GM12874 (cell line): Measurements from ENCODE around the gene SH3PXD2A.

Experiments
- TF ChIP-seq, protein P1 (sequence below): IDR thresholded peaks from 2 replicates; pipeline ENCODE4 v1.5.1; 2011; ENCODE audit warnings: low read depth, mild to moderate bottlenecking, control low read depth, low read length, moderate library complexity; ENCODE audit not compliant: insufficient read depth

SH3PXD2A gene, protein sequence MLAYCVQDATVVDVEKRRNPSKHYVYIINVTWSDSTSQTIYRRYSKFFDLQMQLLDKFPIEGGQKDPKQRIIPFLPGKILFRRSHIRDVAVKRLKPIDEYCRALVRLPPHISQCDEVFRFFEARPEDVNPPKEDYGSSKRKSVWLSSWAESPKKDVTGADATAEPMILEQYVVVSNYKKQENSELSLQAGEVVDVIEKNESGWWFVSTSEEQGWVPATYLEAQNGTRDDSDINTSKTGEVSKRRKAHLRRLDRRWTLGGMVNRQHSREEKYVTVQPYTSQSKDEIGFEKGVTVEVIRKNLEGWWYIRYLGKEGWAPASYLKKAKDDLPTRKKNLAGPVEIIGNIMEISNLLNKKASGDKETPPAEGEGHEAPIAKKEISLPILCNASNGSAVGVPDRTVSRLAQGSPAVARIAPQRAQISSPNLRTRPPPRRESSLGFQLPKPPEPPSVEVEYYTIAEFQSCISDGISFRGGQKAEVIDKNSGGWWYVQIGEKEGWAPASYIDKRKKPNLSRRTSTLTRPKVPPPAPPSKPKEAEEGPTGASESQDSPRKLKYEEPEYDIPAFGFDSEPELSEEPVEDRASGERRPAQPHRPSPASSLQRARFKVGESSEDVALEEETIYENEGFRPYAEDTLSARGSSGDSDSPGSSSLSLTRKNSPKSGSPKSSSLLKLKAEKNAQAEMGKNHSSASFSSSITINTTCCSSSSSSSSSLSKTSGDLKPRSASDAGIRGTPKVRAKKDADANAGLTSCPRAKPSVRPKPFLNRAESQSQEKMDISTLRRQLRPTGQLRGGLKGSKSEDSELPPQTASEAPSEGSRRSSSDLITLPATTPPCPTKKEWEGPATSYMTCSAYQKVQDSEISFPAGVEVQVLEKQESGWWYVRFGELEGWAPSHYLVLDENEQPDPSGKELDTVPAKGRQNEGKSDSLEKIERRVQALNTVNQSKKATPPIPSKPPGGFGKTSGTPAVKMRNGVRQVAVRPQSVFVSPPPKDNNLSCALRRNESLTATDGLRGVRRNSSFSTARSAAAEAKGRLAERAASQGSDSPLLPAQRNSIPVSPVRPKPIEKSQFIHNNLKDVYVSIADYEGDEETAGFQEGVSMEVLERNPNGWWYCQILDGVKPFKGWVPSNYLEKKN

DNA sequence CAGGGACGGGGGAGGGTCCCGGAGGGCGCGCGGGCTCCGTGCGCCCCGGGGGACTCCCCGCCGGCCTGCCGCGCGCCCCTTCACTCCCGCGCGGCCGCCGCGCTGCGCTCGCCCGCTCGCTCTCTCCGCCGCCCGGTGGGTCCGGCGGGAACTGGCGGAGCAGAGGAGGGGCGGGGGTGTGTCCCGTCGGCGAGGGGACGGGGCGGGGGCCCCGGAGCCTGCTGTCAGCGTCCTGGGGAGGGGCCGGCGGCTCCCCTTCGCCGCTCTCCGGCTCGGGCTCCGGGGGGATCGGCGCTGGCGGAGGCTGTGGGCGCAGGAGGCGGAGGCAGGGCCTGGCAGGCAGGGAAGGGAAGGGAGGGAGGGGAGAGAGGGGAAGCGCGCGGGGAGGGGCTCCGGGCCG lies at the start of gene SH3PXD2A:
TSS of gene SH3PXD2A (minus strand) at position 153 of the 400 bp plus-strand sequence. CDS start 310 bp downstream, outside the sequence.
- TF ChIP-seq, protein P1, sequence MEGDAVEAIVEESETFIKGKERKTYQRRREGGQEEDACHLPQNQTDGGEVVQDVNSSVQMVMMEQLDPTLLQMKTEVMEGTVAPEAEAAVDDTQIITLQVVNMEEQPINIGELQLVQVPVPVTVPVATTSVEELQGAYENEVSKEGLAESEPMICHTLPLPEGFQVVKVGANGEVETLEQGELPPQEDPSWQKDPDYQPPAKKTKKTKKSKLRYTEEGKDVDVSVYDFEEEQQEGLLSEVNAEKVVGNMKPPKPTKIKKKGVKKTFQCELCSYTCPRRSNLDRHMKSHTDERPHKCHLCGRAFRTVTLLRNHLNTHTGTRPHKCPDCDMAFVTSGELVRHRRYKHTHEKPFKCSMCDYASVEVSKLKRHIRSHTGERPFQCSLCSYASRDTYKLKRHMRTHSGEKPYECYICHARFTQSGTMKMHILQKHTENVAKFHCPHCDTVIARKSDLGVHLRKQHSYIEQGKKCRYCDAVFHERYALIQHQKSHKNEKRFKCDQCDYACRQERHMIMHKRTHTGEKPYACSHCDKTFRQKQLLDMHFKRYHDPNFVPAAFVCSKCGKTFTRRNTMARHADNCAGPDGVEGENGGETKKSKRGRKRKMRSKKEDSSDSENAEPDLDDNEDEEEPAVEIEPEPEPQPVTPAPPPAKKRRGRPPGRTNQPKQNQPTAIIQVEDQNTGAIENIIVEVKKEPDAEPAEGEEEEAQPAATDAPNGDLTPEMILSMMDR, result no peak

DNA sequence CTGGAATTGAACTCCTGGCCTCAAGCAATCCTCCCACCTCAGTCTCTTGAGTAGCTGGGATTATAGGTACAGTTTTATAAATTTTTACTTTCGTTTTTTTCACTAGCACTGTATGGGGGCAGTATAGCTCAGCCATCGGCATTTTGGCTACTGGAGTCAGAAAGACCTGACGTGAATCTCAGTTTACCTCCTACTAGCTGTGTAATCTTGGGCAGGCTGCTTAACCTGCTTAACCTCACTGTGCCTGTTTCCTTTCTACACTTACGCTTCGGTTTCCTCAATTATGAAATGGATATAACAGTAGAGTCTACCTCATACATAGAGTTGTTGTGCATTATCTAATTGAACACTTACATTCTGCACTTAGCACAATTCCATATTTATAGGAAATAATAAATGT lies 45.9 kb upstream of the SH3PXD2A start:
- TF ChIP-seq, protein P1, result no peak

DNA sequence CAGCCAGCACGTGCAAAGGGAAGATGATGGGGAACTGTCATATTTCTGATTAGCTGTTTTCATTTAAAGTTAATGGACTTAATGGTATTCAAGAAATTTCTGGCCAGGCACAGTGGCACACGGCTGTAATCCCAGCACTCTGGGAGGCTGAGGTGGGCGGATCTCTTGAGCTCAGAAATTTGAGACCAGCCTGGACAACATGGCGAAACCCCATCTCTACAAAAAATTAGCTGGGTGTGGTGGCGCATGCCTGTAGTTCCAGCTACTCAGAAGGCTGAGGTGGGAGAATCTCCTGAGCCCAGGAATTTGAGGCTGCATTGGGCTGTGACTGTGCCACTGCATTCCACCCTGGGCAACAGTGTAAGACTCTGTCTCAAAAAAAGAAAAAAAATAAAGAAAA lies 43.9 kb upstream of the SH3PXD2A start:
- TF ChIP-seq, protein P1, result no peak

DNA sequence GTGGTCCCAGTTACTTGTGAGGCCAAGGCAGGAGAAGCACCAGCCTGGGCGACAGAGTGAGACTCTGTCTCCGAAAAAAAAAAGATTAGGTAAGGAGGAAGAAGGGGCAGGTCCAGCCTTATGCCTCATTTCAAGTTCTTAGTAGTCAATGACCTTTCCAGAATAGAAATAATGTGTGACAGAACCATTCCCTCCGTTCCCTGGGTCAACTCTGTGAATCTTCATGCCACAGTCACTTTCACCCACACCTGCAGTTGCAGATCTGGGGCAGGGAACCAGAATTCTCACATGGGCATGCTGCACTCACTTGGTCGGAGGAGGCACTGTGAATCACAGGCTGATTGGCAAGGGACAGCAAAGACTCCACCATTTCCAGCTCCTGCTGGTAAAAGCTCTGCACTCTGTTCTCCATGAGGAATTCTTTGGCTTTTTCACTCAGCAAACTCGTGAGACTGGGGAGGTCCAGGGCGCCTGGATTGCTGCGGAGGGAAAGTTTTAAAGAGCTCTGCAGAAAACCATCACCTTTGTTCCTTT lies 41.9 kb upstream of the SH3PXD2A start:
- TF ChIP-seq, protein P1, result no peak

DNA sequence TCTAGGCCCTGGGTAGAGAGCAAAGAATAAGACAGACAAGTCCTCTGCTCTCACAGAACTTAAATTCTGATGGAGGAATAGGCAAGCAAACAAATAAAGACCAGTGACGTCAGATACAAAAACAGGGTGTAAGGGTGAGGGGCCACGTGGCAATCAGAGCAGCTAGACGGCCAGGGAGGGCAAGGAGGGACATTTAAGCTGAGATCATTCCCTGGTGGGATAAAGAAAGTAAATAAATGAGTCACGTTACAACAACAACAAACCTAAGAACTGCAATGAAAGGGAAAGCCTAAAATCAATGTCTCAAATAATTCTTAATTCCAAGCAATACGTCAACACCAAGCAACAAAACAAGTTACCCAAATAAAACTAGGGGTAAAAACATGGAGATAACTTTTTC lies 40.8 kb upstream of the SH3PXD2A start:
- TF ChIP-seq, protein P1, result no peak

DNA sequence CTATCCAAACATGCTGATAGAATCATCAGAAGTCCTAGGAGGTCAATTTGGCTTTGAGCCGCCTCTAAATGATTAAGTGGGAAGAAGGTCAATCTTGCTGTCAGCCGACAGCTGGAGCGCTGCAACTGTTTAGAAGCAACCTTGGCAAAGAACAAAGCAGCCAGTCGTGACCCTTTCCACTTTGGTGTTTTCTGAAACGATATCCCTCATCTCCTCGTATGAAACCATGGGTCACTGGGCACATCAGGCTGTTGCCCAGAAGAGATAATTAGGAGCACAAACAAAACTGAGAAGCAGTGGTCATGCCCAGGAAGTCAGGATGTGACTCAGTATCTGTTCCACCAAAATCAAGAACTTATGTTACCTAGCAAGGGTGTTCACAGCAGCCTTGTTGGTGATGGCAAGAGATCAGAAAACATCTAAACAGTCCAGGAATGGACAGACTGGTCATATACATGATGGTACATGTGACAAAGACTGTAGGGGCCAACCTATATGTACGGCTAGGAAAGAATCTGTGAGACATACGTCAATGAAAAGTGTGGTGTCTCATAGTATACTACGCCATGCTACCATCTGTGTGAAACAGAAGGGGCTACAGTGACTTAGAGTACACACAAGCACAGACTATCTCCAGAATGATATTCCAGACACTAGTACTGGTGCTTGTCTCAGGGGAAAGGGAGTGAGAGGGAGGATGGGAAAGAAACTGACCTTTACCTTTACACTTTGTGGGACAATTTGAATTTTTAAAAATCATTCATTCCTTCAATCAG lies 40.2 kb upstream of the SH3PXD2A start:
- TF ChIP-seq, protein P1, result no peak
